ENCODE results near the gene CRCP. TPM values are rescaled to one million over a fixed set of nuclear protein-coding genes. Genes with fewer than 3 reads are reported as not detected.

CRCP gene
- total RNA-seq, 4 donors from 2014 or later: 18.7 to 50.4 (median 45.7) TPM

- no peaks in the 10 kb centered on the region for H3K36me3 ChIP-seq
- H3K27me3 ChIP-seq: no peaks in the 10 kb centered on the region
- no peak for TF ChIP-seq POLR2A (IDR thresholded peaks at IDR 0.05)
- no peak for TF ChIP-seq CTCF (IDR thresholded peaks at IDR 0.05)
- intact Hi-C loops (cut with DNase I): no loop called here
- no peak for DNase-seq
- peaks cover 0 to 11% (median 0%) of the 10 kb centered on the region in 3 donors for H3K4me1 ChIP-seq
- H3K4me3 ChIP-seq: no peak overlapping the region
- no peaks in the 10 kb centered on the region for H3K9me3 ChIP-seq
- H3K27ac ChIP-seq: no peak overlapping the region
- WGBS, 2 donors: 64 to 77% methylated on average over 5 to 6 of the region's 6 CpGs
These were observed 78.6 kb downstream of the CRCP start for GRCh38 chr7:66193146-66193725.

GRCh38 chr7:66198469-66198868 lies 83.8 kb downstream of the CRCP start:
- H3K4me3 ChIP-seq: no peak overlapping the region
- TF ChIP-seq POLR2A (IDR thresholded peaks at IDR 0.05) (no peak), CTCF (IDR thresholded peaks at IDR 0.05) (no peak)
- no peaks in the 10 kb centered on the region for H3K9me3 ChIP-seq
- 24 to 39% methylated on average over 2 of the region's 2 CpGs for WGBS, 2 donors
- no peaks in the 10 kb centered on the region for H3K36me3 ChIP-seq
- intact Hi-C loops (cut with DNase I): no loop called here
- no peaks in the 10 kb centered on the region for H3K4me1 ChIP-seq
- no peaks in the 10 kb centered on the region for H3K27me3 ChIP-seq
- DNase-seq: no peak
- H3K27ac ChIP-seq: no peak overlapping the region

- TF ChIP-seq CTCF (IDR thresholded peaks at IDR 0.05): no peak
- TF ChIP-seq POLR2A (IDR thresholded peaks at IDR 0.05): no peak
- intact Hi-C loops (cut with DNase I): no loop called here
- no peak overlapping the region for H3K4me3 ChIP-seq
These were observed 84.3 kb downstream of the CRCP start for GRCh38 chr7:66198956-66199355.

GRCh38 chr7:66202441-66202840 lies 87.8 kb downstream of the CRCP start:
- TF ChIP-seq POLR2A (IDR thresholded peaks at IDR 0.05): no peak
- TF ChIP-seq CTCF (IDR thresholded peaks at IDR 0.05): no peak
- intact Hi-C loops (cut with DNase I): no loop called here
- Histone ChIP-seq H3K4me1 (peaks cover 5 to 30% (median 6%) of the 10 kb centered on the region in 3 donors), H3K4me3 (no peak overlapping the region), H3K27me3 (no peaks in the 10 kb centered on the region), H3K36me3 (no peaks in the 10 kb centered on the region), H3K9me3 (no peaks in the 10 kb centered on the region), H3K27ac (no peak overlapping the region)
- no peak for DNase-seq
- WGBS, 2 donors: 58 to 61% methylated on average over 5 to 8 of the region's 8 CpGs

More at GRCh38 chr7:66198956-66199355, 84.3 kb downstream of the CRCP start:
- H3K27ac ChIP-seq: no peak overlapping the region
- no peaks in the 10 kb centered on the region for H3K27me3 ChIP-seq
- H3K4me1 ChIP-seq: no peaks in the 10 kb centered on the region
- 88 to 92% methylated on average over 2 to 4 of the region's 4 CpGs for WGBS, 2 donors
- no peaks in the 10 kb centered on the region for H3K9me3 ChIP-seq
- no peak for DNase-seq
- no peaks in the 10 kb centered on the region for H3K36me3 ChIP-seq

Other genes starting within 250 kb of the CRCP start
- gene VKORC1L1, start 241.8 kb upstream of the CRCP start, total RNA-seq: 10 to 100 TPM in 3 of 4 donors, 1 to 10 TPM in 1; 7.2 to 18.5 (median 11.2) TPM
- gene GUSB, start 132.6 kb upstream of the CRCP start, total RNA-seq: 10 to 100 TPM; 13.6 to 30.1 (median 21.7) TPM
- gene ASL, start 39.0 kb upstream of the CRCP start, total RNA-seq: 10 to 100 TPM; 32.3 to 40.7 (median 37.7) TPM
- gene TPST1, start 90.5 kb downstream of the CRCP start, total RNA-seq: 10 to 100 TPM; 10.2 to 23.1 (median 17.1) TPM